ENCODE data around the gene JCAD. TPM values are rescaled to one million over a fixed set of nuclear protein-coding genes. Genes with fewer than 3 reads are reported as not detected.
A peak's percentile ranks its signal among the peaks of the same experiment; 100 is the strongest.
"Not testable (repeated sequence)": the region's sequence is repeated elsewhere in the genome, so short reads cannot be mapped to it uniquely, and the experiment has no call there.

Gene JCAD
- 10 to 100 TPM; 48.2 to 95.1 (median 66.4) TPM for polyA plus RNA-seq (ENCODE audit: insufficient read depth in 1 of 5, insufficient read length in 5 of 5, low replicate concordance in 1 of 5)
- long read RNA-seq, donor 1, full-length matches to known transcripts: 5 of 41 reads
- long read RNA-seq, donor 1, partial matches to known transcripts: 36 of 41 reads
- long read RNA-seq, donor 1, other reads (novel, unspliced or antisense): 0 of 41 reads
- long read RNA-seq, donor 2, full-length matches to known transcripts: 4 of 13 reads
- long read RNA-seq, donor 2, partial matches to known transcripts: 9 of 13 reads
- long read RNA-seq, donor 2, other reads (novel, unspliced or antisense): 0 of 13 reads
- long read RNA-seq, donor 3, full-length matches to known transcripts: 1 of 23 reads
- long read RNA-seq, donor 3, partial matches to known transcripts: 22 of 23 reads
- long read RNA-seq, donor 3, other reads (novel, unspliced or antisense): 0 of 23 reads
- long read RNA-seq, donor 4, full-length matches to known transcripts: 4 of 24 reads
- long read RNA-seq, donor 4, partial matches to known transcripts: 20 of 24 reads
- long read RNA-seq, donor 4, other reads (novel, unspliced or antisense): 0 of 24 reads
- long read RNA-seq, donor 5, full-length matches to known transcripts: 1 of 18 reads
- long read RNA-seq, donor 5, partial matches to known transcripts: 17 of 18 reads
- long read RNA-seq, donor 5, other reads (novel, unspliced or antisense): 0 of 18 reads
- long read RNA-seq, donor 6, full-length matches to known transcripts: 6 of 51 reads
- long read RNA-seq, donor 6, partial matches to known transcripts: 45 of 51 reads
- long read RNA-seq, donor 6, other reads (novel, unspliced or antisense): 0 of 51 reads
- long read RNA-seq, donor 7, full-length matches to known transcripts: 2 of 25 reads
- long read RNA-seq, donor 7, partial matches to known transcripts: 23 of 25 reads
- long read RNA-seq, donor 7, other reads (novel, unspliced or antisense): 0 of 25 reads
- long read RNA-seq, donor 8, full-length matches to known transcripts: 2 of 8 reads
- long read RNA-seq, donor 8, partial matches to known transcripts: 6 of 8 reads
- long read RNA-seq, donor 8, other reads (novel, unspliced or antisense): 0 of 8 reads

GRCh38 chr10:30059209-30060107 is at the start of gene JCAD:
JCAD (minus strand) TSS chr10:30059586; CDS start chr10:30047812, 11,774 bp downstream.
- DNase-seq: peak in 1 of 2 donors; percentile 42

GRCh38 chr10:30106987-30107386 is 47.6 kb upstream of the JCAD start:
- DNase-seq: no peak

GRCh38 chr10:30103595-30104320 is 44.4 kb upstream of the JCAD start:
- no peak for DNase-seq

- DNase-seq: not testable (repeated sequence)
Observed at GRCh38 chr10:30099706-30100105, 40.3 kb upstream of the JCAD start.

- no peak for DNase-seq
Observed at GRCh38 chr10:30099101-30099500, 39.7 kb upstream of the JCAD start.

- no peak for DNase-seq
Observed at GRCh38 chr10:30098629-30099028, 39.2 kb upstream of the JCAD start.

GRCh38 chr10:30096564-30096963 is 37.2 kb upstream of the JCAD start:
- DNase-seq: no peak

- DNase-seq: no peak
Observed at GRCh38 chr10:30095631-30096422, 36.4 kb upstream of the JCAD start.

- no peak for DNase-seq
Observed at GRCh38 chr10:30094601-30095000, 35.2 kb upstream of the JCAD start.

GRCh38 chr10:30093303-30093950 is 34.0 kb upstream of the JCAD start:
- DNase-seq: no peak

GRCh38 chr10:30092151-30092790 is 32.9 kb upstream of the JCAD start:
- no peak for DNase-seq

GRCh38 chr10:30091136-30091535 is 31.8 kb upstream of the JCAD start:
- DNase-seq: no peak

GRCh38 chr10:30088178-30088577 is 28.8 kb upstream of the JCAD start:
- DNase-seq: no peak

GRCh38 chr10:30083934-30084333 is 24.5 kb upstream of the JCAD start:
- DNase-seq: no peak

GRCh38 chr10:30081182-30081581 is 21.8 kb upstream of the JCAD start:
- DNase-seq: no peak

GRCh38 chr10:30080161-30080560 is 20.8 kb upstream of the JCAD start:
- no peak for DNase-seq

GRCh38 chr10:30079408-30079807 is 20.0 kb upstream of the JCAD start:
- DNase-seq: no peak

- DNase-seq: no peak
Observed at GRCh38 chr10:30075481-30075880, 16.1 kb upstream of the JCAD start.

- no peak for DNase-seq
Observed at GRCh38 chr10:30074933-30075332, 15.5 kb upstream of the JCAD start.
